Colon (tissue), 2 donors: Measurements from ENCODE around the gene SHC3.

Source experiments
- FAIRE-seq: peaks from 2 replicates; lab custom pipeline; 2012; peaks lifted over from hg19 to GRCh38; lab: Jason Lieb, UNC
- donor health status: control.
- donor health status: control.

SHC3 gene

DNA sequence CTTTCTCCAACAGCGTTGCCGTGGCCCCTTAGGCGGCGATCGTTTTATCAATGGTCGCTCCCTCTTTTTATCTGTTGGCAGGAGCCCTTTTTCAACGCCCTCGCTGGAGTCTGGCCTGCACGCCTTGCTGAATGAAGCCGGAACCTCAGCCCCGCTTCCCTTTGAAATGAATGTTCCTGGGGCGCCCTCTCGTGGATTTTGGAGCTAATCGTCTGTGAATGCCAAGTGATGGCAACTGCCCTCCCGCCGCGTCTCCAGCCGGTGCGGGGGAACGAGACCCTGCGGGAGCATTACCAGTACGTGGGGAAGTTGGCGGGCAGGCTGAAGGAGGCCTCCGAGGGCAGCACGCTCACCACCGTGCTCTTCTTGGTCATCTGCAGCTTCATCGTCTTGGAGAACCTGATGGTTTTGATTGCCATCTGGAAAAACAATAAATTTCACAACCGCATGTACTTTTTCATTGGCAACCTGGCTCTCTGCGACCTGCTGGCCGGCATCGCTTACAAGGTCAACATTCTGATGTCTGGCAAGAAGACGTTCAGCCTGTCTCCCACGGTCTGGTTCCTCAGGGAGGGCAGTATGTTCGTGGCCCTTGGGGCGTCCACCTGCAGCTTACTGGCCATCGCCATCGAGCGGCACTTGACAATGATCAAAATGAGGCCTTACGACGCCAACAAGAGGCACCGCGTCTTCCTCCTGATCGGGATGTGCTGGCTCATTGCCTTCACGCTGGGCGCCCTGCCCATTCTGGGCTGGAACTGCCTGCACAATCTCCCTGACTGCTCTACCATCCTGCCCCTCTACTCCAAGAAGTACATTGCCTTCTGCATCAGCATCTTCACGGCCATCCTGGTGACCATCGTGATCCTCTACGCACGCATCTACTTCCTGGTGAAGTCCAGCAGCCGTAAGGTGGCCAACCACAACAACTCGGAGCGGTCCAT is 177.4 kb downstream of the SHC3 start:
- FAIRE-seq, result no peak

DNA sequence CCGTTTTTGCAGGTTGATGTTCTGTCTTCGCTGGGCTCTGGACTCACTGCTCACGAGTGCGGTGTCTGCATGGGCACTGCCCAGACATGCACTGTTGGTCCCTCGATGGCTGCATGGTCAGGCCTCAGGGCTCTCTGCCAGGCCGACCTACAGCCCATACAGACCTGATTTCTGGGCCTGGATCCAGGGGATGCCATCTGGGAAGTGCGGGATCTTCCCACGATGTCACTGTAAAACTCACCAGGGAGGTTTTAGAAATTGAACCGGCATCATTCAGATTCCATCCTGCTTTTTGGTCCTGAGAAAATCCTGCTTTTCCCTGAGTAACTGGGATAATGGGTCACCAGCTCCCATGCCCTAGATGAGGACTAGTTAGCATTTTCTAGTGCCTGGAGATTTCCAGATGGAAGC is 178.2 kb downstream of the SHC3 start:
- no peak for FAIRE-seq

DNA sequence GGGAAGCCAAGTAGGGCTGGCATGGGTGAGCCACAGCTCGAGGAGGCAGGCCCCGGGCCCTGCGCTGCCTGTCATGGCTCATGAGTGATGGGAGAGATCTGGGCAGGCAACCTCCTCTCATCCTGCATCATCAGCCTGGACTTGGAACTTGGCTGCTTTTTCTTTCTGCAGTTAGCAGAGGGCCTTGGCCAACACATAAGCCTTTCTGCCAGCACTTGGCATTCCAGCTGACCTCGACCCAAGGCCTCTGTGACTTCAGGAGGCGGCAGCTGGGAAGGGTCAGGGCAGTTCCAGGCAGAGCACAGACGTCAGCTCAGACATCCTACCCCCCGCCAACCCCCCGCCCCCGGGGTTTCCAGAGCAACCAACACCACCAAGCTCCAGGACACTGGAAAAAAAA is 179.7 kb downstream of the SHC3 start:
- no peak for FAIRE-seq

DNA sequence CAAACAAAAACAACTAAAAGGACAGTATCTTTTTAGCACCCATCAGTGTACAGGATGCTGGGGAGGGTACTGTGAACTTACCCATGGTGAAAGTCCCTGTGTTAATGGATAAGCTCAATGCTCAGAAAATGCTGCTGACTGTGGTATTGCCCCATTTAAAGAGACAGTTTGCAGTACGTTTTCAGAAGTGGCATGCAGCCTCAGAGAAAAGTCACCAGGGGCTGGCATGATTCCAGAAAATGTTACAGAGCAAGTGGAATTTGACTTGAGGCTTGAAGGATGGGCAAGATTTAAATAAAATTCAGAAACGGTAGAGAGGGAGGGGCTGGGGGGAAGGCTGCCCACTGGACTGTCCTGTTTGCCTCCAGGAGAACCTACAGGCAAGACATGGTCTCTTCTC is 180.1 kb downstream of the SHC3 start:
- FAIRE-seq, result no peak

DNA sequence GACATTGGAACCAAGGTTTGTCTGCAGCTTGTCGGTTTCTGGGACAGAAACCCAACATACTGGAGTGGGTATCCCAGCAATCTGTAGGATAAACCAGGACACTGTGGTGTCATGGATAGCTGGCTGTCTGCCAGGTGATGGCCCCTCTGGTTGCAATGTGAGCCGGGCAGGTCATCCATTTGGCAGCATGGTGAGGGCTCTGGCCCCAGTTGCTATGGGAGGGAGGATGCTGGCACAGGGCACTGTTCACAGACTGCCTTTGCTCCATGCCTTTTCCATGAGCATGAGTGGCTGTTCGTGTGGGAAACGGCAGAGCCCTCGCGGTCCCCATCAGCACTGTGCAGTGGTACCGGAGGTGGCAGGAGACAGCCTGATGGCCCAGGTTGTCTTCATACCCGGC is 181.0 kb downstream of the SHC3 start:
- no peak for FAIRE-seq

DNA sequence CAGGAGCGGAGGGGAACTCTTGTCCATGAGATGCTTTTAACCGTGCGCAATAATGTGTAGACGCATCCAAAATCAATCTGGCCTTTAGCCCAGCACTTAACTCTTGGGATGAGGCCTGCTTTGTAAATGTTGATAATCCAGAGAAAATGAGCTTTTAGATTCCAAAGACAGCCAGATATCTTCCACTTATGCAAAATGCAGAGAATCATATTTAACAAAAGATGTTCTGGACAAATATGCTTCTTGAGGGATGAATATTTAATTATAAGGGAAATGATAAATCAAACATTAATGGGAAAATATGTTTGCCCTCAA is 181.7 kb downstream of the SHC3 start:
- FAIRE-seq, result no peak

DNA sequence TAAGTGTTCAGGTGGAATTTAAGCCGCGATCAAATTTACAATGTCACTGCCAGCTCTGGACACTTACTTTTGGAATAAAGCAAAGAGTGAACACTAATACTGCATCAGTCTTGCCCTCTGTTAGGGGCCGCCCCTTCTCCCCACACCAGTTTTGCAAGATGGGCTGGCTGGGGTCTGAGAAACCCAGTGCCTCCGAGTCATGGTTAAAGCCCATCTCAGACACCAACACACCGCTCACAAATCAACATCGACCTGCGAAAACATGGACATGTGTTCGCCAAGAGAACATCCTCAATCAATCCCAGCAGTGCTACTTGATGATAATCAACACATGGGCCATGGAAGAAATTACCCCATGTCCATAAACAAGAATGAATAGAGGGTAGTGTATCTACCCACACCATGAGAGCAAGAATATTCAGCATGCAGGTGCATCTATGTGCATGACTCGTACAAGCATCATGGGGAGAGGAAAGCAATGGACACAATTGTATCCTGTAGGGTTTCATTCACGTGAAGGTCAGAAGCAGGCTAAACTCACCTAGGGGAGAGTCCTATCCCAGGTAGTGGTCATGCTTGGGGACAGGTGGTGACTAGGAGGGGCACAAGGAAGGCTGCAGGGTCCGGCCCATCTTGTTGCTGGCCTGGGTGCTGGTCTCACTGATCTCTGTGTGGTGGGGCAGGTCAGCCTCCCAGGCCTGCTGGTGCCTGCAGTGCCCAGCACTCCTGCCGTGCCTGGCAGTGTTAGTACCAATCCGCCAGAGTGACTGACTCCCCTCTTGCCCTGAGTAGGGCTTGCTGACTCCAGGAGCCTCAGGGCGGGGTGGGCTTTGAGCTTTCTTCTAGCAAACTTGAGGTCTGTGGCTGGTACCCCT is 182.3 kb downstream of the SHC3 start:
- no peak for FAIRE-seq

DNA sequence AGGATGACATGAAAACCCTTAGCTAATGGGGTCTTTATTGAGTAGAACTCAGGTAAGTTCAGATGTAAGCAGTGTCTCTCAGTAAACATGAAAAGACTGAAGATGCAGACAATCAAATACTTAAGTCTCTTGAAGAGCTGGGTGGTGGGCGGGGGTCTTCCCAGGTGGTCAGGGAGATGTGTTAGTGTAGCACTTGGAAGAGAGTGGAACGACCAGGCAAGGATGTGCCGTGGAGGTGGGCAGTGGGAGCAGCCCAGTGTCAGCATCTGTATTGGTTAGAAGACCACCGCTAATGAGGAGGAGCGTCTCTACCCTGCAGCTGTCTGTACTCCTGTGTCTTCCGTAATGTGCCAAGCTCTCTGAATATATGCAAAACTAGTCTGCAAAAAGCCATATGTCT is 183.0 kb downstream of the SHC3 start:
- no peak for FAIRE-seq

DNA sequence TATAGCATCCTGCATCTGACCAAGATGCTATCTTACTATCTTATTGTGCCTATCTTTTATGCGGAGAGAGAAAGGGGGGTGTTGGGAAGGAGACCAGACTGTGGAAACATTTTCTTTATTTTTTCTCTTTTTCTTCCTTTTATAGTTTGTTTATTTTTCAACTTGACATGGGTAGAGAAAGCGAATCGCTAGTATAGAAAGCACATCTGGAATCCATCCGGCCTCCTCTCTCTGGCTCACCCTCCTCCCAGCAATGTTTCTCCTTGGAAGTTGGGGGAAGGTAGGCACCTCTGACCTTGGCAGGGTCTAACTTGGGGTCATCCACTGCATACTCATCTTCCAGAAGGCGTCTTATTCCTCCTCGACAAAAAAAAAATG is 183.4 kb downstream of the SHC3 start:
- FAIRE-seq, result no peak

DNA sequence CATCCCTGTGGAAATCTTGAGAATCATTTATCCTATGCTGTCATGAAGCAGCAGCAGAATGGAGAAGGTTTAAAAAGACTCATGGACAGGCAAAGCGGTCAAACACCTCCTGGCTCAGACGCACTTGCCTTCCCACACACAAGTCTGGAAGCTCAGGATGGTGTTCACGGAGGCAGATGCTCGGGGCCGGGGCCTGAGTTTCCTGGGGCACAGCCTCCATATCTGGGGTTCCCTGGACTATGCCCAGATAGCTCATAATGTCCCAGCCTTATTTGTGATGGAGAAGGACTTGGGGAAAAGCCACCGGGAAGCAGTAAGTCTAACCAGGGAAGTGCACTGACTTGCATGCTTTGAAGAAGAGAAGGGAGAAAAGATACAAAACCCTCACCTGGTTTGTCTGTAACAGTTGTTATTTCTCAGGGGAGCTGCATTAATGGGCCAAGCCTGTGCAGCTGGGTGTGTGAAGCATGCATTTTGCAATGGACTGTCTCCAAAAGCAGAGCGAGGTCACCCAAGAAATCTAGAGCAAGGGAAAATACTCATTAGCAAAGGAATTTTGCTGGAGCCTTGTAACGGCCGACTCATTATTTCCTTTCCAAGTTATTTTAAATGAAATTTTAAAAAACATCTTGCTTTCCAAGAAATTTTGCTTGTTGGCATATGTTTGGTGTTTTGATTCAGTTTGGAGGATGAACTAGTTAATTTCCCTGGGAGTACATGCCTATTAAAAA is 184.0 kb downstream of the SHC3 start:
- FAIRE-seq, result no peak

DNA sequence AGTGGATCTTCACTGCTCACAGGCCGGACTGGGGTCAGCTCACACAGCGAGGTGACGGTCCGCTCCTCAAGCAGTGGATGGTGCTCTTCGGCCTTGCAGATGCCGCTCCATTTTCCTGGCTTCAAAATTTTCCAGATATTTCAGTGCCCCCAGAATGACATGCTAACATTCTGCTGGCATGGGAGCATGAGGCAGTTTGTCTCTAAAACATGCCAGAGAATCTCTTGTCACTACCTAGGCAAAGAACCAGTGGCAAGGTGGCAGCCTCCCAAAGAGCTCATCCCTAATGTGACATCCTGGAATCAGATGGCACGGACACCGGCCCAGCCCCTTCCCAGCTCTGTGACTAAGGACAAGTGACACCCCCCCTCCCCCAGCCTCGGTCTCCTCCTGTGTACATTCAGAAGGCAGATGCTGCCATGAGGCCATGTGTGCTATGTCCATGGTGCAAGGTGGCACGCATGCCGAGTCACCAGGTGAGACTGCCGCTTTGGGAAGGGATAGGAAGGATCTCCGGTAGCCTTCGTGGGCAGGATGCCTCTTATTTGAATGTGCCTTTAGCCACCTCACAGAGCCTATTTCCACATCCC is 184.7 kb downstream of the SHC3 start:
- FAIRE-seq, result no peak

DNA sequence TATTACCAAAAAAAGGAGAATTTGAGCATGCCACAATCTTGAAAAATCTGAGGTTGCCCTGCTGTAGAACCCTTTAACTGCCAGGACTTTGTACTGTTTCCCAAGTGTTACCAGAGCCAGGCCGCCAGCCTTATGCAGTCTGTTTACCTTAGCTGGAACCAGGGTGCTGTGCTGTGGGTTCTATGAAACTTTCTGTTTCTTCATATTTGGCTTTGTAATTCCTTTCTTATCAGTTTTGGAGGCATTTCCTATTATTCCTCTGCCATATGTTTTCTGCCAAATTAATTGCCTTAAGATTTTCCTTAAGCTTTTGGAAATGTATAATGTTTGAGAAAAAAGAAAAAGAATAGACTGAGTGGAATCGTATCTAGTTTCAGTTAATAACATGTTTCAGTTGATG is 185.3 kb downstream of the SHC3 start:
- no peak for FAIRE-seq

DNA sequence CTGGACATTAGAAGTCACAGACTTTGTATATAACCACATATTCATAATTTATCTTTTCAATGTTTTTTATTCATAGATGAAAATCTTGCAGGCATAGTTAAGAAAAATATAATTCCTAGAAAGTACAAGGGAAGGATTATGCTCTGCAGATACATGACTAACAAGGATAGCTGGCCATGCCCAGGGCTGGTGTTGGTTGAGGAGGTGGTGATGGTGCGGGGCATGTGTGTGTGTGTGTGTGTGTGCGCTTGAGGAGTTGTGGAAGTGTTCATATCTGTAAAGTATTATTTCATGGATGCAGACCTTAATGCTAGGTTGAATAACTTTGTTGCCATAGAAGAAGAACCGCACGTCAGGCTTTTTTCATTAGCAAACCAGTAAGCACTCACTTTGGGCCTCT is 186.1 kb downstream of the SHC3 start:
- FAIRE-seq, result no peak

DNA sequence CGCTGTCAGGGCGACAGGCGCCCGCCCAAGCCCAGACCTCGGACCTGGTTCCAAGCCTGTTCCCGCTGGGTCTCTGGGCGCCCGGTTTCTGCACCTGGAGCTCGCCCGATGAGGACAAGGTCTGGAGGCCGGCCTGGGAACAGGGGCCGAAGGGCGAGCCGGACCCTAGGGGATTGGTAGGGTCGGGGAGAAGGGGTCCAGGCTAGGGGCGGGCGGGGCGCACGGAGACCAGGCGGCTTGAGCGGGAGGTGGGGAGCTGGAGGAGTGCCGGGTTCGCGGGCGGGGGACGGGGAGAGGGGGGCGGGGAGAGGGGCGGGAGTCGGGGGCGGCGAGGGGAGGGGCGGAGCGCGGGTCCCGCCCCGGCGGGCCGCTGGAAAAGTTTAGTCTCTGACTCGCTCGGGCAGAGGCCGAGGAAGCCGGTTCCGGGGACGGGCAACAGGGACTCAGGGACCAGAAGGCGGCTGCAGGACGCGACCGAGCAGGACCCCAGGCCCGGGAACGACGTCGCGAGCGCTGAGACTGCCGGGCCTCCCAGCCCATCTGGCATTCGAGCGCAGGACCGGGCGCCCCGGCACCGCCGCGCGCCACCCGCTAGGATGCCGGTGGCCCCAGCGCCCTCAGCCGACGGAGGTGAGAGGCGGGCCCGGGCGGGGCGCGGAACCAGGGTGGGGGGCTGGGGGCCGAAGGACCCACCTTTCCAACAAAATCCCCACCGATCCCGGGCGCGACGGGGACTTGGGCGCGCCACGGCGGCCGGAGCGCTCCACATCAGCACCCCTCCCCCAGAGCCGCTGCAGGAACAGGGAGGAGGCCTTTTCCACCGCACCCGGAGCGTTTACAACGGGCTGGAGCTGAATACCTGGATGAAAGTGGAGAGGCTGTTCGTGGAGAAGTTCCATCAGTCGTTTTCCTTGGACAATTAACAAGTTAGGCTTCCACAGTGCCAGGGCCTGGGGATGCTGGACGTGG is 187.3 kb downstream of the SHC3 start, which contains the start of gene S1PR3:
Gene S1PR3 (plus strand): TSS at position 403 of the 969 bp plus-strand sequence. CDS start 9,733 bp downstream, outside the sequence.
- FAIRE-seq, result no peak

DNA sequence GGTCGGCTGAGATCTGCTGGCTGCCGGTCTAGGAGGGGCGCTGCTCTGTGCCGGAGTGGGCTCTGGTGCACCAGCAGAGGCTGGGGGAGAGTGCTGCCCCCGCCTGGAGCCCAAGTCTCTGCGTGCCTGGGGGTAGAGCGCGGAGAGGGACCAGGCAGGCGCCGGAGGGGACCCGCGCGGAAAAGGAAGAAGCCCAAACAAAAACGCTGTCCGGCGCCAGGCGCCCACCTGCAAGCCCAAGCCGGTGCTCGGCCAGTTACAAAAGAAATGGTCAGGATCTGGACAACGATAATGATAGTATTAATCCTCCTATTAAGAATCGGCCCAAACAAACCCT is 187.9 kb downstream of the SHC3 start:
- no peak for FAIRE-seq

DNA sequence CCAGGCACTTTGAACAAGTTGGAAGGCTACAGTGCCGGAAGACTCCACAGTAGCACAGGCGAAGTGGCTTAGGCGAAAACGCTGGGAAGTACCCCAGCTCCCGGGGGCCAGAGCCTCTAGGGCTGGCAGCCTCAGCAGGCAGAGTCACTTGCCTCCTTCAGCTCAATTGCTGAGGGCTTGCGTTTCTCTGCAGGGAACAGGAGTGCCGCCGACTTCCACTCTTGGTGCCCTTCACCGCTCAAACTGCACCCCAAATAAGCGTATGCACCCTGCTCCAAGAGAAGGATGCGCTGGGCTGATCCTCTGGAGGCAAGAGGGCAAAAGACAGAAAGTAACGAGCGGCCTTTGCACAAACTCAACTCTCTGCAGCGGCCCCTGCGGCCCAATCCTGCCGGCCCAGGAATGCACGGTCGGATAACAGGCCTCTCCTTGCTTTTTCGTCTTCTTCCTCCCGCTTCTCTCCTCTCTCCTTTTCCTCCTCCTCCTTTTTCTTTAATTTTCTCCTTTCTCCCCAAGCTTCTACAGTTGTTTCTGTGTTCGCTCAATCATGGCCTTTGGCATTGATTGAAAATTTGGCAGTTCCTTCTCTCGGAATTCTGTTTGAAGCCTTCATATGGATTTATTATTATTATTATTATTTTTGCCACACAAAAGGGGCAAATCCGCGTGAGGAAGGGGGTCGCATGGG is 188.4 kb downstream of the SHC3 start:
- FAIRE-seq, result no peak

DNA sequence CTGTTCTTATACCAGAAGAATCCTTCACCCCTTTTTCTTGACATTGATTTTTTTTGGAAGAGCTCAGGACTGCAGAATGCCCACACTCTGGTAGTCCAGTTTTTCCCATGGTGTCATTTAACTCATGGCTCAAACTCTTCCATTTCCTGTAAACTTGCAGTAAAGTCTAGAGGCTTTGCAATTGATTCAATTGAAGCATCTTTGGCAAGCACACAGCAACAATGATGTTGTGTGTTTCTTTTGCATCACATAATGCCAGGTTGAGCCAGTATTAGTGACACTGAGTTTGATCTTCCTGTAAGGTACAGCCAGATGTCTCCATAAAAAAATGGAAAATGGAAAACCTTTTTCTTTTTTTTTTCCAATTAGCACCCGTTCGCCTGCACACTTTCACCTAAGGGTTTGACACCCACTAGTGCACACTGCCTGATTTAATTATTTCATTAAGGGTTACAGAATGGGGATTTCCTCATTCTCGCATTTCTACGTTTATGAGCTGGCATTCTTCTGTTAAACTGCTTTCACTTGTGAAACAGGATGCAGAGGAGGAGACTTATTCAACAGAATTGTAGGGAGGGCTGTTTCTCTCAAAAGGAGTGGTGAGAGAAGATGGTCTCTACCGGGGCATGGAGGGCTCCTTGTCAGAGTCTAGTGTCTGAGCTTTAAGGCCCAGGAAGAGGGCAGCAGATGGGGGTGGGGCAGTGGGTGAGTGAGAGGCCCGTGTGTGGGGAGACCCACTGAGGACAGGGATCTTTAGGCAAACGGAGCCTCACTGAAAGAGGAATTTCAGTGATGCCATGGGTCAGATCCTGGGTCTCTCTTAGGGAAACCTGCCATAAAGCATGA is 189.6 kb downstream of the SHC3 start:
- no peak for FAIRE-seq

DNA sequence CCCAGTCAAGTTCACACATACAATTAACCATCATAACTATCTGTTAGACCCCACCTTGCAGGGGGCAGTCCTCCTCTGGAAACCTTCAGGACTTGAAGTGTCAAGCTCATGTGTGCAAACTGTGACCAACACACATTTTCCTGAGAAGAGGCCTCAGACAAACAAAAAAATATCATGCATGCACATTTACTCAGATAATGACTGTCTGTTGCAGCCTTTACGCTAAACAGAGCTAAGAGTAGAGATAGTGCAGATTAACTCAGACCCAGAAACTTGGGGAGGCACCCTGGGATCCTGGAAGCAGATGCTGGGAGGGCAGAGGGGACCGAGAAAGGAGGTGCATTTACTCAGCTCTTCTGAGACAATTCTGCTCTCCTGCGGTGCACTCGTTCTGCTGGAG is 191.0 kb downstream of the SHC3 start:
- FAIRE-seq, result no peak

DNA sequence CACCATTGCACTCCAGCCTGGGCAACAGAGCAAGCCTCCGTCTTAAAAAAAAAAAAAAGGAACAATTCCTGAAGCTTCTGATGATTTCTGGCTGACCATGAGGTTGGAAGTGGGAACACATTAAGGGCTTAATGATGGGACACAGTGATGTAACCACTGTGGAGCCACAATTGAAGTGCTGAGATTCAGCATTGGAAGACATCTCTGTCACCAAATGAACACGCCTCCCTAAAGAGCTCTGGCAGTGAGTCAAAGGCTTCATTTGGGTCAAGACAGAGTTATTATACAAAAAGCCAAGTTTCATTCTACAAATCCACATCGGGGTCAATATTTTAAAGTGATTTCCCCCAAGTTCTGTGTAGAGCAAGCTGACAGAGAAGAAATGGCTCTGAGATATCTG is 191.8 kb downstream of the SHC3 start:
- no peak for FAIRE-seq

DNA sequence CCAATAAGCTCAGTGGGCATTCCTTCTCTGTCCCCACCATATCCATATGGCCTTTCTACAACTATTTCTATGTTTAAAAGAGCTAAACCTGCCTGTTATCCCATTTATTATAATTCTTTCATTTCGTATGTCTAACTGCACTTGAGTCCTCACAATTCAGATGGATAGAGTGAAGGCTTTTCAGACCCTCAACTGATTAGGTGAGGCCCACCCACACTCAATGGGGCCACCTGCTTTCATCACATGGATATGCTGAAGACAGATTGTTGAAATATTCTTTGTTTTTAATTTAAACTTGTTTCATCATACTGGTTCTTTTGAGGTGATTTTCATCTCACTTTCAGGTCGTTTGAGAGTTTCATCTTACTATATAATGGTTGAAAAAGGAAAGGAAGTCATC is 193.0 kb downstream of the SHC3 start:
- no peak for FAIRE-seq
